ENCODE results near the gene PIK3R2. TPM values are rescaled to one million over a fixed set of nuclear protein-coding genes. Genes with fewer than 3 reads are reported as not detected.

PIK3R2 gene
- 14.0 TPM for total RNA-seq

GRCh38 chr19:18152817-18153555 lies at the start of gene PIK3R2:
PIK3R2 (plus strand) TSS chr19:18153163; CDS start chr19:18155880, 2,717 bp downstream.

GRCh38 chr19:18173572-18174288 lies 20.8 kb downstream of the PIK3R2 start, which contains the start of gene IFI30:
IFI30 (plus strand) TSS chr19:18173813; CDS start chr19:18173842, 29 bp downstream.

GRCh38 chr19:18192673-18193387 lies 39.9 kb downstream of the PIK3R2 start, which contains the start of gene MPV17L2:
MPV17L2 (plus strand) TSS chr19:18193218; CDS start chr19:18193282, 64 bp downstream.

GRCh38 chr19:18203863-18204393 lies 51.0 kb downstream of the PIK3R2 start, which contains the start of gene RAB3A:
RAB3A (minus strand) TSS chr19:18204042; CDS start chr19:18202740, 1,302 bp downstream.

Small RNAs within 50 kb of the gene (small RNA-seq; reads per million reads assigned to genes)
- not detected for gene IFI30 (ENCODE audit: low replicate concordance)

Other genes with a start within 250 kb of the PIK3R2 start
- 26.9 TPM for gene CCDC124, start 220.1 kb upstream of the PIK3R2 start, total RNA-seq
- 5.7 TPM for gene KCNN1, start 186.1 kb upstream of the PIK3R2 start, total RNA-seq
- gene ARRDC2, start 145.0 kb upstream of the PIK3R2 start, total RNA-seq = 16.6 TPM
- gene IL12RB1, start 66.2 kb upstream of the PIK3R2 start, total RNA-seq = 1.3 TPM
- gene MAST3, start 55.4 kb upstream of the PIK3R2 start, total RNA-seq = 10.4 TPM
- 57.0 TPM for gene IFI30, start 20.6 kb downstream of the PIK3R2 start, total RNA-seq
- gene MPV17L2, start 40.1 kb downstream of the PIK3R2 start, total RNA-seq = 8.1 TPM
- gene RAB3A, start 50.9 kb downstream of the PIK3R2 start, total RNA-seq = 8.8 TPM
- gene PDE4C, start 73.3 kb downstream of the PIK3R2 start, total RNA-seq = 5.3 TPM
- gene IQCN, start 121.3 kb downstream of the PIK3R2 start, total RNA-seq = 3.3 TPM
- gene JUND, start 128.5 kb downstream of the PIK3R2 start, total RNA-seq = 367 TPM
- 148 TPM for gene LSM4, start 169.9 kb downstream of the PIK3R2 start, total RNA-seq
- 31.9 TPM for gene PGPEP1, start 187.4 kb downstream of the PIK3R2 start, total RNA-seq
- gene GDF15, start 233.0 kb downstream of the PIK3R2 start, total RNA-seq = 139 TPM
- 5.4 TPM for gene LRRC25, start 244.5 kb downstream of the PIK3R2 start, total RNA-seq

Measured in metanephros (tissue), 2 donors.